ENCODE results near the gene DUSP15.
A peak's percentile ranks its signal among the peaks of the same experiment; 100 is the strongest.

The DUSP15 gene

DNA sequence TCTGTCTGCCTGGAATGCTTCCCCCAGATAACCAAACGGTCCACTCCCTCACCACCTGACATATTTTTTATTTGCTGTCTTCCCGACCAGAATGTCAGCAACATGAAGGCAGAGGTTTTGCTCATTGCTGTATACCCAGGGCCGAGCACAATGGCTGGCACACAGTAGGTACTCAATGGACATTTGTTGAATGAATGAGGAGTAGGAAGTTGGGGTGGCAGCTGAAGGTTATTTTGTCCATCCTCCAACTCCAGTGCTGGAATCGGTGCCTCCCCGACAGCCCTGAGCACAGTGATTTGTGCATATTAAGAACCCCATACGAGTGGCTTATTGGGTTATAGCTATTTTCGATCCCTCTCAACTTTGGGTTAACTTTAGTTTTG is 10.3 kb downstream of the DUSP15 start:
- DNase-seq = no peak

DNA sequence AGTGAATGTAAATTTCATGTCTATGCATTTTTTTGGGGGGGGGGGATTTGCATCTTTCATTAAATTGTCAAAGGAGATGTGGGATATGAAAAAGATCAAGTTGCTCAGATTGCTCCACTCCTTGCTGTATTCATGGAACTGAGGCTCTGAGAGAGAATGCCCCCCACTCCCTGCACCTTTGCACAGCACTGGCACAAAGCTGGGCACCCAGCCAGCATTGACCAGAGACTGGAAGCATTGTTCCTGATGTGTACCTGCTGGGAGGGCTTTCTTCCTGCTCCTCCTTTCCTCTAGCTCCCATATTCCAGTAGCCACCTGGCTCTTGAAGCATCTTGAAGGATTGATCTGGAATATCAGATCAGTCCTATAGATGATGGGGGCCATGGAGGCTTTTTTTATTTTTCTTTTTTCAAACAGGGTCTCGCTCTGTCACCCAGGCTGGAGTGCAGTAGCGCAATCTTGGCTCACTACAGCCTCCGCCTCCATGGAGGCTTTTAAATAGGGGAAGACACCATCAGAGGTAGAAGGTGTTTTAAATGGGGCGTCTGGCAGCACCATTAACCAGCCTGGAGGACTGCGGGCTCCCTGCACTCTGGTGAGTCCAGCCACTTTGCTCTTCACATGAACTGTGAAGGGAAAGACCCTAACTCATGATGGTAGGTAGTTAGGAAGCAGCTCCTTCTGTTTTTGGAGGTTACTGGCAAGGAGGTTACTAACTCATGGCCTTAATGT is 10.9 kb downstream of the DUSP15 start:
- no peak for DNase-seq

DNA sequence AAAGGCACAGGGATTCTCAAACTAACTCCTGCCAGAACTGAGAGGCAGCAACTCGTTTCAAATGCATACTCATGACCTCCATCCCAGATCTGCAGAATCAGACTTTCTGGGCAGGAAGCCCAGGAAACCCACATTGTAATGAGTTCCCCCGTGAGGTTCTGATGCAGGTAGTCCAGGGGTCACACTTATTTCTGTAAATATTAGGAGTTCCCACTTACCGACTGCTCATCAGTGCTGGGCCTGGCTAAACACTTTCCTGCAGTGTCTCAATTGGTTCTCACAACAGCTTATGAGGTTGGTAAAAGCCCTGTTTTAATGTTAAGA is 11.6 kb downstream of the DUSP15 start:
- no peak for DNase-seq

DNA sequence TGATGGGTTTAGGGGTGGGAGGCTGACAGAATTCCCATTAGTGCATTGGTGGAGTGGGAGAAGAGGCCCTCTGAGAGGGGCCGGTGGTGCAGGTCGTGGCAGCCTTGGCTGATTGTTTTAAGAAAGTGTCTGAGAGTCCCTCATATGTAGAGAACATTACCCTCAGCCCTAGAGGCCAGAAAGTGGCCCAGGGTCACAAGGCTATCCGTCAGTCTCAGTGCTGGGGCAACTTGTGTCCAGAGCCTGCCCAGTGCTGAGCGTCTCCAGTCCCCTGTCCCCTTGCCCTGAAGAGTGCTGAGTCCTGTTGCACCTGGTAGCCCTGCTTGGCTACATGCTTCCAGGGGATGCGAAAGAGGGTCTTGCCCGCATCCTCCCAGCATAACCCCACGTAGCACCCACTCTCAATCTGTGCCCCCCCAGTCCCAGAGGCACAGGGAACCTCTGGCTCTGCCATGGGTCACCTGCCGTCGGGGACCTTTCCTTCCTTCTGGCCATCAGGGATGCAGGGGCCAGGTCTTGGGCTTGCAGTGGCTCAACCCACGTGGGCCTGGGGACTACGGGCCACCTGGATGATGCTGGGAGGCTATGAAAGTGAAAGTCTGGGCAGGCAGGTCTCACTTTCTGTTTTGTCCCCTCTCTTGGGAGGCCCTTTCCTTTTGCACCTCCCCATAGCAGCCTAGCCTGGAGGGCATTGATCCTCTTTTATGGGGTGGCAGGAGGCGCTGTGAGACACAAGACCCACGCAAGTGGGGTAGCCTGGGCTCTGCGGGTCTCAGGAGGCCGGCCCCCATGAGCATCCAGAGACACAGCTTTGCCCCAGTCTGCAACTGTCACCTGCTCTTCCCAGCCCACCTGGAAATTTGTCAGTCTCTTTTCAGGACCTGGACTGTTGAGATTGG is 12.2 kb downstream of the DUSP15 start:
- no peak for DNase-seq

DNA sequence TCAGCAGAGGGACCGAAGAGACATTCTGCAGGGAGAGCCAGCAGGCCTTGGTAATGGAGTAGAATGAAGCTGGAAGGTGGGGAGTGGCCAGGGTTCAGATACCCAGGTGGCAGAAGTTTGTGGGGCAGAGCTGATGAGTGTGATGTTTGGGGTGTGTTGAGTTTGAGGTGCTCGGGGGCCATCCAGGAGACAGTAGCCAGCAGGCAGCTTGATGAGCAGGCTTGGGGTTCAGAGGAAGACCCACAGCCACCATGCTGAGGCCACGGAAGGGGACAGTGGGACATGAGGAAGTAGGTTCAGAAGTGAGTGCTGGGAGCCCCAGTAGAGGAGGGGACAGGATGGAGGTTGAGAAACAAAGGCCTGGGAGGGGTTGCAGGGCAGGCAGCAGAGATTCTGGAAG is 13.8 kb downstream of the DUSP15 start:
- DNase-seq = no peak

DNA sequence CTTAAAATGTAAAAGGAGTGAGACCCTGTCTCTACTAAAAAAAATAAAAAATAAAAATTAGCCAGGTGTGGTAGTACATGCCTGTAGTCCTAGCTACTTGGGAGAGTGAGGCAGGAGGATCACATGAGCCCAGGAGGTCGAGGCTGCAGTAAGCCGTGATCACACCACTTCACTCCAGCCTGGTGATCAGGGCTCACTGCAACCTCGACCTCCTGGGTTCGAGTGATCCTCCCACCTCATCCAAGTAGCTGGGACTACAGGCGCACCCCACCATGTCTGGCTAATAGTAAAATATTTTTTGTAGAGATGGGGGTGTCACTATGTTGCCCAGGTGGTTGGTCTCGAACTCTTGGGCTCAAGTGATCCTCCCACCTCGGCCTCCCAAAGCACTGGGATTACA is 16.8 kb downstream of the DUSP15 start:
- no peak for DNase-seq

DNA sequence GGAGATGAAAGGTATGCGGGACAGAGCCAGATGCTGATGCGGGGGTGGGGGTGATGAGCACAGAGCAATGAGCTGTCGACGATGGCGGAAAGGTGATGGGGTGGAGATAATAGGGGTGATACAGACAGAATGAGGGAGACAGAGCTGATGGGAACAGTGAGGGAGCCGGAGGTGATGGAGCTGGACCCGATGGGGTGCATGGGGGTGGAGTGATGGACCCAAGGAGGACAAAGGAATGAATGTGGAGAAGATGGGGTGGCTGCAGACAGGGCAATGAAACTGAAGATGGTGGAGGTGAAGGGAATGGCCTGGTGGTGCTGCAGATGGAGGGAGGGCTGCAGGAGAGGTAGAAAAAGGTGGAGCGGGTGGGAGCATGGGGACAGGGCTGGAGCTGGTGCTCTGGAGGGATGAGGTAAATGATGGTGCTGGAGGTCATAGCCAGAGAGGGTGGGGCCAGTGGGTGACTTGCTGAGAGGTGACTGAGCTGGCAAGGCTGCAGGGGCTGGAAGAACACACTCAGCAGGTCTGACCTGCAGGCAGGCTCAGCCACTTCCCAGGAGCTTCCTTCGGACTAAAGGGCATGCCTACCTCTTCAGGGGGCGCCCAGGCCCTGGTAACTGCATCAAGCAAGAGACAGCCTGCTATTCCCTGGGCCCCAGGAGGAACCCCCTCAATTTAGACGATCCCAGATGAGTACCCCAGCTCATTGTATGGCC is 18.9 kb downstream of the DUSP15 start:
- DNase-seq = no peak

DNA sequence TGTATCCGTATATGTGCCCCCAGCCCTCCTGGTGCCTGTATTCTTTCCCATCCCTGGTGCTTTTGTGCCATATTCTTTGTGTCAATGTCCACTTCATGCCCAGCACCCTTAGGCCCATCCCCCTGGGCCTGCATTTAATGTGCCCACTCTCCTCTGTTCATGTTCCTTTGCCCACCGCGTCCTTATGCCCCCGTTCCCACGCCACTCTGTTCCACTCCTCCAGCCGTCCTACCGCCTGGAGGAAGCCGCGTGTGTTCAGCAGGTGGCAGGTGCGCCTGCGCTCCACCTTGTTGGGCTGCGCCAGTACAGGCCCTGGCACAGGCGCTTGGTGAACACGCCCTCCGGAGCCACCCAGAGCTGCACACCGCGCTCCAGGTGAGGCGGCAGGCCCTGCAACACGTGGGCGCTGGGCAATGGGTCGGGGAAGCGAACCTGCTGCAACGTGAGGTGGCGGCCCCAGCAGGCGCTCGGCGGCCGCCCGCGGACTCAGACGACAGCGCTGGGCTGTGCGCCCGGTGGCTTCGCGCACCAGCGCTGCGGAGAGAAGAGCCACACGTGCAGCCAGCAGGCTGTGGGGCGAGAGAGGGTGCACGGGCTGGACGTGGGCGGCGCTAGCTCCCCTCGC is 20.9 kb downstream of the DUSP15 start:
- DNase-seq = no peak

DNA sequence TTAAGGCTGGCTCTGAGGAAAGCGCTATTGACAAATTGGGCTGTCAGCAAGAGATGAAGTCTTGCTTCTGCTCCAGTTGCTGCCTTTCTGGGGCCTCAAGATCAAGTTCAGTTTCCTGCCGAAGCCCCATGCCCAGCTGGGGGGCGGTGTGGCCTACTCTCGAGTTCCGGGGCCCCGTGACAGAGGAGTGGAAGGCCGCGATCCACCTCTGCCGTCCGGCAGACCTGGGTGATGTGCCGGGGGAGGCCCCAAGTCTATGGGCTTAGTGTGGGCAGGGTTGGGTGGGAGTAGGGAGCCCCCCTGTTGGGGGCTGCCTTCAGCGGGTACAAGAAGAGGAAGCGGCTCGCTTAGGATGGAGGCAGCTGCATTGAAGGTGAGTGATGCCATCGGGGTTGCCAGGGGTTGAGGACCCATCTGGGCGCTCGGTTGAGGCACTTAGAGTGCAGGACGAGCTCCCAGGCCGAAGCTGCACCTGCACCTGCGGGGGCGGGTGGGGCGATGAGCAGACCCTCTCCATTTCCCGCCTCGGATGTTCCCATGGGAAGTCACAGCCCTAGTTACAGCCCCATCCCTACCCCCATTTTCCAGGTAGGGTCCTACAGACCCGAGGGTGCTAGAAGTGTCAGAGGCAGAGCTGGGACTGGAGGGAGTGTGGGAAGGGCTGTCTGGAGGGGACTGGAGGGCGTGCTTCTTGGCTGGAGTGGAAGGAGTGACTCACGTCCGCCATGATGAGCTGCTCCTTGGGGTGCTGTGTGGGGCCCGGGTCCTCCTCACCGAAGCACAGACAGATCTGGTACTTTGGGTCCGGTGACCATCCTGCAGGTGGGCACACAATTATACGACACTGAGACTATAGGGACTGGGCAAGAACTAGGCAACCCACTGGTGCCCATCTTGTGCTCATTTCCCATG is 22.0 kb downstream of the DUSP15 start:
- DNase-seq = no peak

DNA sequence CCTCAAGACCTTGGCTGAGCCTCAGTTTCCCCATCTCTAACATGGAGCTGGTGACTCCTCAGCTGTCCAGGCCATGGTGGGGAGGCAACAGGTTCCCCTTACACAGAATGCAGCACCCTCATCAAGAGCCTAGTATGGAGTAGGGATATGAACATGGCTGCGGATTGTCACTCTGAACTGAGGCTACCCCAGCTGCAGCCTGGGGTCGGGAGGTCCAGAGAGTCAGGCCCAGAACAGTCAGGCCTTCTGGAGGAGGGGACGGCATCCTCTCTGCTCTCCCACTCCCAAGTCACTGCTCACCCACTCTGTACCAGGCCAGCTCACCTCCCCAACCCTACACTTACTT is 23.6 kb downstream of the DUSP15 start:
- no peak for DNase-seq

DNA sequence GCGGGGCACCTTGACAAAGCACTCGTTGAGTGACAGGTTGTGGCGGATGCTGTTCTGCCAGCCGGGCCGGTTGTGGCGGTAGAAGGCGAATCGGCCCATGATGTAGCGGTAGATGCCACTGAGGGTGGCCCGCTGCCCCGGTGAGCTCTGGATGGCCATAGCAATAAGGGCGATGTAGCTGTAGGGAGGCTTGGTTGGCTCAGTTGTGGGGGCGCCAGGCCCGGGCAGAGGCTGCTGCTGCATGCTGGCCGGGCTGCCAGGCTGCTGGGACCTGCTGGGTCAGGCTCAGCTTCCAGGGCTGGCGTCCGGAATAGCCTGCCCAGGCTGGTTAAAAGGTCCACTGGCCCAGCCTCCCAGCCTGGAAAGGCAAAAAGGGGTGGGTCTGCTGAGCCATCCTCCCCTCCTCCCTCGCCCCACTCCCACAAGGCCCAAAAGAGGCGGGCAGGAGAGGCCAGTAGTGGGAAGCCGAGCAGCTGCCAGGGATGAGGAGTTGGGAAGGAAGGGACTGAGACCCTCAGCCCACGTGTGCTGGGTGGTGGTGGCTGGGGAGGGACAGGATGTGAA is 24.9 kb downstream of the DUSP15 start, which contains the start of gene FOXS1:
TSS of gene FOXS1 (minus strand) at position 305 of the 564 bp plus-strand sequence. CDS start at position 243, 62 bp downstream.
- peak in 1 of 2 experiments; percentile 4 for DNase-seq

DNA sequence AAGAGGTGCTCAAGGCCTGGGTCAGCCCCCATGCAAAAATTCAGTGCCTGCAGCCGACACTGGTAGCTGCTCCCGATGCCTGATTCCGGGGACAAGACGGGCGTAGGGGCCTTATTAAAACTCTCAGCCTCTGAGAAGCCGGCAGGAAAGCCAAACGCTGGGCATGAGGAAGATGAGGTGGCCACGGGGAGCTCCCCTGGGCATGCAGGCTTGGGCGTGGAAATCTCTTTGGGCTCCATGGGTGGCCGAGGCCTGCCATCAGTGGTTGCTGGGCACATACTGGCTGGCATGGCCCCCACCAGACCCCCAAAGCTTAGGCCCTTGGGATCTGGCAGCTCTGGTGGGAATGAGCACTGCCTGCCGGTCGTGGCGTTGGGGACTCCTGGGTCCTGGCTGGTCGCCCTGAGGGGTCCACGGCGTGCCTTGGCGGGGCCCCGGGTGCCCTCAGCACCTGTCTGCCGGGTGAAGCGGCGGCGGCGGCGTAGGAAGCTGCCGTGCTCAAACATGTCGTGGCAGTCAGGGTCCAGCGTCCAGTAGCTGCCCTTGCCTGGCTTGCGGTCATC is 25.5 kb downstream of the DUSP15 start:
- no peak for DNase-seq

DNA sequence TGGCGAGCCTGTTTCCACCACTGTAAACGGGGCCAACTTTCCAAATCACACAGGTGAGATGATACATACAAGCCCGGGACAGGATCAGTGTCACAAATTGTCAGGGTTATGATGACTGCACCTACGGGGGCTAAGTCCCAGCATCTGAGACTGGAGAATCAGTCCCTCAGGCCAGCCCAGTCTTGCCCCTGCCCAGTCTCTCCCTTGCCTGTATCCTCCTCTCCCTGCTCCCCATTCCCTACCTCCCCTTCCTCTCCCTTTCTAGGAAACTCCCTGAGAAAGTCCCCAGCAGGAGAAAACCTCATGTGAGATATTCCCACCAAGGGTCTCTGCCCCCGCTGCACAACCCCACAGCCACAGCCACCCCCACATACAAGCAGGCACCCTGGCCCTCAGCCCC is 26.4 kb downstream of the DUSP15 start:
- no peak for DNase-seq

DNA sequence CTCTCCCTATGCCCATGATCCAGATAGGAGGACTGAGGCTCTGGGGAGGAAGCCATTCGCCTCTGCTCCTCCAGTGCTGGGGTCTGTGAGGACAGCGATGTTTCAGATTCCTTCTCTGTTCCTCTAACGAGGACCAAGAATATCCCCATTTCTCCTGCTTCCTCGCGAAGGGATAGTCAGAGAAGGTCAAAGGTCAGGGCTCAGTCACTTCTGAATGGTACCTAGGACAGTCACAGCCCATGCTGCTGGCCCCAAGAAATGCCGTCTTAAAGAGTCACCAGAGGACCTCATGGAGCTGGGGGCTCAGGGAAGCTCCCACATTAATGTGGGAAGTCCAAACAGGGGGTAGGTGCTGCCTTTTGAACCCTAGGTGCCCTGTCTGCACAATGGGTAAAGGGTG is 27.0 kb downstream of the DUSP15 start:
- no peak for DNase-seq

DNA sequence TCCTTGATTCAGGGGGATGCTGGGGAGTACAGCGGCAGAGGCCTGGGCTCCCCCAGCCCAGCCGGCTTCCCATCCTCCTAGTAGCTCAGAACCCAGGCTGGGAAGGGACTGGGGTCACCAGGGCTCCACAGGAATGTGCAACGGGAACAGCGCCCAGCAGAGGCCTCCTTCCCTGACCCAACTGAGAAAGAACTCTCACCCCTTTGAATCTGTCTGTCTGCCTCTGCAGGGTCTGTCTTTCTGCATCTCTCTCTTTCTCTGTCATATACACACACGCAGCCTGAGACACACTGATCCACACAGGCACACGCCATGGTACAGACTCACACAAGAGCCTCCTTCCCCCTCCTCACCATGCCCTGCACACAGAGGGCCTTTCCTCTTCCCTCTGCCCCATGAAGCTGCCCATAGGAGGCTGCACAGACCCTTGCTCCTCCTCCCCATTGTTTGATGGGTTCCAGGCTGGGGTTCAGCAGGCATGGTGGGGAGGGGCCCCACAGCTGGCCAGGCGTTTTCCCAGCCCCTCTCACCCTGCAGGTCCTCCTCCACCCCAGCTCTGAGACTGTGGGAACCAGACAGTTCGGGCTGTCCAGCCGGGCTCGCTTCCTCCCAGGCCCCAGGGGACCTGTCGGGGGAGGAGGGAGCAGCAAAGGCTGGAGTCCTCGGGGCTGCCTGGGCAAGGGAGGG is 27.7 kb downstream of the DUSP15 start:
- no peak for DNase-seq

DNA sequence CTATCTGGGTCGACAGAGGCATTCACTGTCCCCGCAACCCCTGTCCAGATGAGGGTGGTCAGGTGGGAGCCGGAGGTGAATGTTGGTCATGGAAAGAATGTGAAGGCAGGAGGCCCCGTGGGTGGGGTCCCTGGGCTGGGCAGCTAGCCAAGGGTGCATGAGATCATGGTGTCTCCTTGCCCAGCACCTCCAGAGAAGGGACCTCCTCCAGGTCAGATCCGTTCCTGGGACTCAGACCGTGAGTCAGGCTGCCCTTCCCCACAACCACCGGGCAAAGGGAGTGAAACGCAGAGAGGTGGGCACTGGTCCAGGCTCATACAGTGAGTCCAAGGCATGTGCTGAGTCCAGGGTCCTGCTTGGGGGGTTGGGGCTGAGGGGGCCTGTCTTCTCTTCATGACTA is 28.4 kb downstream of the DUSP15 start:
- DNase-seq = no peak

DNA sequence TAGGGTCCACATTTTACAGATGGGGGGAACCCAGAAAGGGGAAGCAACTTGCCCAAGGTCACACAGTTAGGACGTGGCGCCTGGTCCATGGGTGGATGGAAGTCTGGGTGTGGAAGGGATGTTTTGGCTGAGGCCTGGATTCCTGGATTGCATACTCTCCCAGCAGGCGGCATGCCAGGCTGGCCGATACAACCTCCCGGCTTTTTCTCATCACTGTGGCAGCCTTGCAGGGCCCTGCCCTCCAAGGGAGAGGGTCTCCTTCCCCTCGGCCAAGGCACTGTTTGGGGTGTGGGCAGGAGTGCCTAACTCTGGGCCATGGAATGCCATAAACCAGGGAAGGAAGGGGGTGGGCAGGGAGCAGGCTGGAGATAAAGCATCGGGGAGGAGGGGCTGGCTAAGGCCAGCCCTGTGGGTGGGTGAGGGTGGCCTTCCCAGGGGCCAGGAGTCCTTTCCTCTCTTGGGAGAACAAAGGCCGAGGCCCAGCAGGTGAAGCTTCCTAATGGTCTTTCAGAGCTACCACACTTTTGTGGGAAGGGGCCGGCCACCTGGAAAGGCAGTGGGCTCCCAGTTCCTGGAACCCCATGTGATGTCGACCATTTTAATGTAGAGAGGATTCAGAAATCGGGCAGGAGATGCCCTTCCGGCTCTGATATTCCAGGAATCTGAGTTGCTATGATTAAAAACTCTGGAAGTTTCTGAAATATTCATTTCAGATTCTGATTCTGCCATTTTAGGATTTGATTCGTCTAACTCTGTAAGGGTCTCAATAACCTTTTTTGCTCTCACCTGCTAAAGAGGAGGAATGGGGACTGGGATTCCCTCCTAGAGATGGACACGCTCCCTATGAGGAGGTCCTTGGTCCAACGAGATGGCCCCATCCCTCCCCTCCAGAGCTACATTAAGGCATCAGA is 29.2 kb downstream of the DUSP15 start:
- no peak for DNase-seq

DNA sequence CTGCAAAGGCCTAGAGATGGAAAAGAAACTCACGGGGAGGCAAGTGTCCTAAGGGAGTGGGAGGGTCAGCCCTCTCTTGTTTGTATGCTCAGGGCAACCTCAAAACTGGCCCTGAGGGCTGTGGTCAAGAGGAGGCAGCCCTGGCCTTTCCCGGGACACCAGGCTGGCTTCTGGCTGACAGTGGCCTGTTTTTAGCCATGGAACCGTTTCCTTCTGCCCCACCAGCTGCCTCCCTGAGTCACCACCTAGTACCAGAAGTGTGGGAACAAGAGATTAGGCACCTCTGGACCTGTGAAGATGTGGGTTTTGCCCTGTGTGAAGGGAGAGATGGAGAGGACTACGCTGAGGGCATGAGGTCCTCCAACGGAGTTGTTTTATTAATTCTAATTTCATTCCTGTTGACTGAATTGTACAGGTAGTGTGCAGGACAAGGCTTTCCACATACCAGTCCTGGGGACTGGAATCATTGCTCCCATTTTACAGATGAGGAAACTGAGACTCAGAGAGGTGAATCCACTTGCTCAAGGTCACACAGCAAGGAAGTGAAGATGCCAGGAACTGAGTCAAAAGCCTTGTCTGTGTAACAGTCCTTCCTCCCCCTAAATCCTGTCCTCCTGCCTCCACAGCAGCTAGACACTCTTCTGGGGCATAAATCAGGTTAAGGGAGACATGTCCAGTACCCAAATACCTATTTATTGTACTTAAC is 30.4 kb downstream of the DUSP15 start:
- no peak for DNase-seq

DNA sequence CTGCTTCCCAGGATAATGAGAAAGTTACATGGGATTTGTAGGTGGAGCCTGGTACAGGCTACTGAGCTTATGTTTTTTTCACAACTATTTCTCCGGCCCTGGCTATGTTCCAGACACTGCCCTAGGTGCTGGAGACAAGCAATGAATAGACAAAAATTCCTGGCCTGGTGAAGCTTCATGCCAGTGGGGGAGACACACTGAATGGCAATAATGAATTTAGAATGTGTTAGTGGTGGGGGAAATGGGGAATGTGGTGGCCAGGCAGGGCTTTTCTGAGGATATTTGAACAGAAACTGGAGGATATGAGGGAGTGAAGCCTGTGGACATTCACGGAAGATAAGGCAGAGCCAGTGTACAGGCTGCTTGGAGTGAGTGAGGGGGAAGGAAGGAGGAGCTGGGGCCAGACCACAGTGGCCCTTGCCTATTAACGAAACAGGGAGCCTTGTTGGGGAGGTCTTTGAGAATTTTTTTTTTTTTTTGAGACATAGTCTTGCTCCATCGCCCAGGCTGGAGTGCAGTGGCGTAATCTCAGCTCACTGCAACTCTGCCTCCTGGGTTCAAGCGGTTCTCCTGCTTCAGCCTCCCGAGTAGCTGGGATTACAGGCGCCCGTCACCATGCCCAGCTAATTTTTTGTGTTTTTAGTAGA is 31.6 kb downstream of the DUSP15 start:
- DNase-seq = no peak
